Mucosa of descending colon (tissue), 3 donors: ENCODE data around the gene BTN3A1. TPM values are rescaled to one million over a fixed set of nuclear protein-coding genes. Genes with fewer than 3 reads are reported as not detected.
A peak's percentile ranks its signal among the peaks of the same experiment; 100 is the strongest.
"Not testable (repeated sequence)": the region's sequence is repeated elsewhere in the genome, so short reads cannot be mapped to it uniquely, and the experiment has no call there.

Source experiments
- ATAC-seq: fragments of 200-7000 bp; cut with Tn5 transposase; one replicate; pipeline ENCODE4 v1.9.1; 2020; ENCODE audit warnings: mild to moderate bottlenecking, moderate library complexity
- DNase-seq, 3 donors: peaks; one replicate each; pipeline ENCODE4 v3.0.0-alpha.2; 2020
- H3K36me3 ChIP-seq: fragments of 200-600 bp; one replicate; pipeline ENCODE4 v1.8.0; 2021; ENCODE audit warnings: low read depth, mild to moderate bottlenecking
- H3K4me1 ChIP-seq: fragments of 200-600 bp; one replicate; pipeline ENCODE4 v1.8.0; 2021; ENCODE audit warnings: low read depth, mild to moderate bottlenecking
- H3K4me3 ChIP-seq: fragments of 200-600 bp; one replicate; pipeline ENCODE4 v1.8.0; 2021; ENCODE audit warnings: mild to moderate bottlenecking
- H3K9me3 ChIP-seq: fragments of 200-600 bp; one replicate; pipeline ENCODE4 v1.8.0; 2021; ENCODE audit warnings: mild to moderate bottlenecking
- CTCF ChIP-seq: fragments of 200-600 bp; IDR thresholded peaks from one replicate; pipeline ENCODE4 v1.8.0; 2022; ENCODE audit warnings: antibody characterized with exemption, mild to moderate bottlenecking
- intact Hi-C, 2 donors: fragments of 100-400 bp; cut with DNase I in 1 of 2; cut with micrococcal nuclease in 1 of 2; formaldehyde crosslinking; loops; one replicate each; pipeline versions ENCODE4 v1.11.0 to v1.11.1; 2022; cut with DNase I, micrococcal nuclease
- total RNA-seq, 3 donors: library from RNA; stranded (reverse); fragmentation: NEBNext Ultra II Directional in 2 of 3; extraction: Animal tissue kit (Norgen Biotek cat#: 25700) in 2 of 3; gene quantifications; one replicate each; pipeline versions ENCODE4 v1.2.1 to v1.2.4, GENCODE V29; 2021 to 2023
- donor health status: DM: no; HTN: no; CAD: no; lungs with moderate emphysema.
- donor health status: DM: no; HTN: no; CAD: no.
- donor health status: DM: no; HTN: yes; CAD: no.

The BTN3A1 gene
- total RNA-seq, 3 donors from 2014 or later = 25.5 to 45.8 (median 34.4) TPM

- H3K9me3 ChIP-seq = no peaks in the 10 kb centered on the region
- TF ChIP-seq CTCF = no peak
- ATAC-seq (no peak), DNase-seq (peak in 1 of 3 donors; percentile 27)
- intact Hi-C loops = no loop called here
- no peaks in the 10 kb centered on the region for H3K36me3 ChIP-seq
- peaks cover 4% of the 10 kb centered on the region for H3K4me1 ChIP-seq
- H3K4me3 ChIP-seq = no peak overlapping the region
Measured at GRCh38 chr6:26363882-26364701, 38.0 kb upstream of the BTN3A1 start.

GRCh38 chr6:26365633-26365995 is 36.5 kb upstream of the BTN3A1 start:
- H3K4me3 ChIP-seq = no peak overlapping the region
- TF ChIP-seq CTCF = no peak
- no peaks in the 10 kb centered on the region for H3K9me3 ChIP-seq
- no peaks in the 10 kb centered on the region for H3K36me3 ChIP-seq
- DNase-seq (no peak), ATAC-seq (no peak)
- H3K4me1 ChIP-seq = peaks cover 4% of the 10 kb centered on the region
- intact Hi-C loops = loop anchor here in 1 of 2 donors (5.0 kb wide), 1 partner anchor 37 kb away; the partner anchor contains the start of gene BTN3A1

GRCh38 chr6:26366504-26366903 is 35.6 kb upstream of the BTN3A1 start:
- no peaks in the 10 kb centered on the region for H3K36me3 ChIP-seq
- H3K9me3 ChIP-seq = no peaks in the 10 kb centered on the region
- no peak for ATAC-seq
- H3K4me1 ChIP-seq = peaks cover 4% of the 10 kb centered on the region
- no peak for TF ChIP-seq CTCF
- H3K4me3 ChIP-seq = no peak overlapping the region
- intact Hi-C loops = loop anchor here in 1 of 2 donors (5.0 kb wide), 1 partner anchor 36 kb away; the partner anchor contains the start of gene BTN3A1
- no peak for DNase-seq

- DNase-seq (no peak), ATAC-seq (no peak)
- intact Hi-C loops = loop anchor here in 1 of 2 donors (5.0 kb wide), 1 partner anchor 35 kb away; the partner anchor contains the start of gene BTN3A1
- Histone ChIP-seq H3K4me3 (no peak overlapping the region), H3K9me3 (no peaks in the 10 kb centered on the region), H3K36me3 (no peaks in the 10 kb centered on the region), H3K4me1 (peaks cover 4% of the 10 kb centered on the region)
- TF ChIP-seq CTCF = no peak
Measured at GRCh38 chr6:26367114-26367513, 35.0 kb upstream of the BTN3A1 start.

- intact Hi-C loops, H3K4me1 ChIP-seq, H3K9me3 ChIP-seq, H3K4me3 ChIP-seq, H3K36me3 ChIP-seq, DNase-seq, ATAC-seq: not testable (repeated sequence)
Measured at GRCh38 chr6:26371813-26372212, 30.3 kb upstream of the BTN3A1 start.

- TF ChIP-seq CTCF = no peak
- Histone ChIP-seq H3K4me3 (no peak overlapping the region), H3K9me3 (no peaks in the 10 kb centered on the region), H3K4me1 (no peaks in the 10 kb centered on the region), H3K36me3 (no peaks in the 10 kb centered on the region)
- intact Hi-C loops = no loop called here
- ATAC-seq (no peak), DNase-seq (no peak)
Measured at GRCh38 chr6:26372308-26373144, 29.5 kb upstream of the BTN3A1 start.
